ENCODE measurements around the gene ZMYM2. TPM values are rescaled to one million over a fixed set of nuclear protein-coding genes. Genes with fewer than 3 reads are reported as not detected.

ZMYM2 gene
- total and polyA plus RNA-seq, 10 of the 15 experiments (the other 5 are each of a cell fraction or from before 2014, with no cell fraction given), result 9.5 to 60.4 (median 34.6) TPM

- no peak overlapping the region for H3K9ac ChIP-seq (ENCODE audit: control insufficient read depth, insufficient read depth, low read length)
- TF ChIP-seq EP300 (IDR thresholded peaks at IDR 0.05; ENCODE audit: borderline replicate concordance in 1 of 2, control insufficient read depth in 1 of 2, low read depth in 2 of 2, low read length in 2 of 2), result no peak
- no peak for TF ChIP-seq RAD51 (IDR thresholded peaks at IDR 0.05)
- TF ChIP-seq RFX5 (IDR thresholded peaks at IDR 0.05; ENCODE audit: low read depth, low read length), result no peak
- no peak for TF ChIP-seq NKRF (conservative IDR thresholded peaks at IDR 0.05)
- TF ChIP-seq MTA3 (IDR thresholded peaks at IDR 0.05; ENCODE audit: borderline replicate concordance, low read length), result no peak
- TF ChIP-seq IRF5 (IDR thresholded peaks at IDR 0.05; ENCODE audit: borderline replicate concordance), result no peak
- TF ChIP-seq TCF12 (IDR thresholded peaks at IDR 0.05; ENCODE audit: low read depth, low read length), result no peak
- TF ChIP-seq, protein P1, sequence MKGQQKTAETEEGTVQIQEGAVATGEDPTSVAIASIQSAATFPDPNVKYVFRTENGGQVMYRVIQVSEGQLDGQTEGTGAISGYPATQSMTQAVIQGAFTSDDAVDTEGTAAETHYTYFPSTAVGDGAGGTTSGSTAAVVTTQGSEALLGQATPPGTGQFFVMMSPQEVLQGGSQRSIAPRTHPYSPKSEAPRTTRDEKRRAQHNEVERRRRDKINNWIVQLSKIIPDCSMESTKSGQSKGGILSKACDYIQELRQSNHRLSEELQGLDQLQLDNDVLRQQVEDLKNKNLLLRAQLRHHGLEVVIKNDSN (IDR thresholded peaks at IDR 0.05; ENCODE audit: borderline replicate concordance, extremely low read length, insufficient read depth, low read depth, low read length), result no peak
- H3K4me3 ChIP-seq, result no peak overlapping the region
- RAD21 ChIA-PET (ENCODE audit: unreplicated experiment), result interaction anchor here (1.0 kb wide), 1 partner anchor 14 kb away, joined by 3 read pairs; no protein-coding TSS in a partner anchor
- no peak overlapping the region for H2AFZ ChIP-seq (ENCODE audit: control insufficient read depth, low read depth, low read length)
- CTCF ChIA-PET, result interaction anchor here (1.3 kb wide), 1 partner anchor 90 kb away, joined by 4 read pairs; no protein-coding TSS in a partner anchor
- no peaks in the 10 kb centered on the region for H3K27me3 ChIP-seq (replicated peaks in 1 of 2; ENCODE audit: control insufficient read depth in 2 of 2, insufficient read depth in 2 of 2, low read length in 1 of 2)
- in situ Hi-C loops (cut with MboI), result no loop called here
- intact Hi-C loops (cut with micrococcal nuclease; ENCODE audit: unreplicated experiment), result no loop called here
- H3K27ac ChIP-seq (ENCODE audit: control insufficient read depth, insufficient read depth), result no peak overlapping the region
- FAIRE-seq (no peak), DNase-seq (ENCODE audit: low read depth, low spot score) (no peak), ATAC-seq (no peak)
- H3K4me1 ChIP-seq (ENCODE audit: control insufficient read depth, insufficient read depth, low read length), result peaks cover 4% of the 10 kb centered on the region; the same call in 1 of the 2 replicates
- POLR2A ChIA-PET, result no interaction called here
- H3K36me3 ChIP-seq (ENCODE audit: control insufficient read depth in 2 of 2, insufficient read depth in 2 of 2, low read length in 1 of 2), result peaks cover 0 to 17% of the 10 kb centered on the region in 2 experiments; a peak in 3 of 4 replicates
- 93% methylated on average over 1 of the region's 1 CpG for WGBS (ENCODE audit: insufficient coverage, insufficient replicate concordance, low lambda C conversion rate, missing lambda C conversion rate)
- peaks cover 4% of the 10 kb centered on the region; the same call in 1 of the 2 replicates for H4K20me1 ChIP-seq (ENCODE audit: control insufficient read depth, insufficient read depth)
- SMC1A ChIA-PET (ENCODE audit: uncharacterized antibody, unreplicated experiment), result no interaction called here
- no peak overlapping the region for H3K4me2 ChIP-seq (ENCODE audit: control insufficient read depth, insufficient read depth)
- BruUV-seq (replicated peaks), result no TSS peak
- no peaks in the 10 kb centered on the region for H3K9me3 ChIP-seq (replicated peaks; ENCODE audit: control insufficient read depth, insufficient read depth, low read length)
- no peaks in the 10 kb centered on the region for H3K79me2 ChIP-seq (ENCODE audit: control insufficient read depth, insufficient read depth, low read length)
Measured at GRCh38 chr13:20074966-20075365, 116.4 kb downstream of the ZMYM2 start.
